ENCODE data around the gene GLI3.

DNA sequence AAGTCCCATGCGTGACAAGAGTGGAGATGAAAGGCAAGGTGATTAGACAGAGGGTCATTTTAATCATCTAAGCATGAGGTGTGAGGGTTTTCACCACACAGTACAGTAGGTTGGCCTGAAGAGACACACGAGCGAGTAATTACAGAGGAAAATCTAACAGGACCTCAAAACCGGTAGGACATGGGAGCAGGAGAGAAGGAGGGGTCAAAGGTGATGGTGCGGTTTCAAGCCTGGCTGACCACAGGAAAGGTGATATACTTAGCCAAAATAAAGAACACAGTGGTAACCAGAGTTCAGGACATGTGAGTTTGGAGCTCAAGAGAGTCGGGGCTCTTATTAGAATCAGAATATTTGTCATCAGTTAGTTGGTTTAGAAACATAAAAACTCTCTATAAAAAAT, 20.0 kb downstream of the GLI3 start:
- TF ChIP-seq, protein P1, sequence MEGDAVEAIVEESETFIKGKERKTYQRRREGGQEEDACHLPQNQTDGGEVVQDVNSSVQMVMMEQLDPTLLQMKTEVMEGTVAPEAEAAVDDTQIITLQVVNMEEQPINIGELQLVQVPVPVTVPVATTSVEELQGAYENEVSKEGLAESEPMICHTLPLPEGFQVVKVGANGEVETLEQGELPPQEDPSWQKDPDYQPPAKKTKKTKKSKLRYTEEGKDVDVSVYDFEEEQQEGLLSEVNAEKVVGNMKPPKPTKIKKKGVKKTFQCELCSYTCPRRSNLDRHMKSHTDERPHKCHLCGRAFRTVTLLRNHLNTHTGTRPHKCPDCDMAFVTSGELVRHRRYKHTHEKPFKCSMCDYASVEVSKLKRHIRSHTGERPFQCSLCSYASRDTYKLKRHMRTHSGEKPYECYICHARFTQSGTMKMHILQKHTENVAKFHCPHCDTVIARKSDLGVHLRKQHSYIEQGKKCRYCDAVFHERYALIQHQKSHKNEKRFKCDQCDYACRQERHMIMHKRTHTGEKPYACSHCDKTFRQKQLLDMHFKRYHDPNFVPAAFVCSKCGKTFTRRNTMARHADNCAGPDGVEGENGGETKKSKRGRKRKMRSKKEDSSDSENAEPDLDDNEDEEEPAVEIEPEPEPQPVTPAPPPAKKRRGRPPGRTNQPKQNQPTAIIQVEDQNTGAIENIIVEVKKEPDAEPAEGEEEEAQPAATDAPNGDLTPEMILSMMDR (IDR thresholded peaks at IDR 0.05; ENCODE audit: low read depth, low read length): no peak
- TF ChIP-seq EZH2phosphoT487 (IDR thresholded peaks at IDR 0.05; ENCODE audit: low read depth): no peak

Data from OCI-LY3 (cell line).